ENCODE data around the gene ABCA10.

- TF ChIP-seq POLR2A (IDR thresholded peaks at IDR 0.05; ENCODE audit: low read length) (no peak), GATA1 (IDR thresholded peaks at IDR 0.05; ENCODE audit: low read depth, low read length) (no peak)
Observed at GRCh38 chr17:69159418-69159817, 69.2 kb downstream of the ABCA10 start.
